CD14-positive monocyte (primary cell): ENCODE data around the gene TRIM3. TPM values are rescaled to one million over a fixed set of nuclear protein-coding genes. Genes with fewer than 3 reads are reported as not detected.

Source experiments
- DNase-seq, 3 donors: peaks; one replicate each; pipeline ENCODE4 v3.0.0-alpha.2; 2011 to 2022
- H2AFZ ChIP-seq: 2 replicates; pipeline ENCODE4 v1.6.0; 2012; ENCODE audit warnings: mild to moderate bottlenecking, low read depth, low read length, inconsistent platforms; ENCODE audit not compliant: insufficient read depth, poor library complexity, severe bottlenecking
- H3K27ac ChIP-seq, 2 donors: 1 replicate in 1 of 2; 2 replicates in 1 of 2; pipeline ENCODE4 v1.5.1; 2012 to 2013; ENCODE audit warnings: low read length in 2 of 2, control low read depth in 1 of 2, inconsistent platforms in 1 of 2, low read depth in 1 of 2, mild to moderate bottlenecking in 1 of 2
- H3K27me3 ChIP-seq, 2 donors: one replicate each; pipeline versions ENCODE4 v1.6.0 to v1.6.1; 2011 to 2013; ENCODE audit warnings: low read length in 2 of 2; ENCODE audit not compliant: control insufficient read depth in 2 of 2, insufficient read depth in 2 of 2
- H3K36me3 ChIP-seq, 2 donors: replicated peaks in 1 of 2; 1 replicate in 1 of 2; 2 replicates in 1 of 2; pipeline versions ENCODE4 v1.5.1 to v1.6.1; 2012 to 2013; ENCODE audit warnings: low read length in 2 of 2, control low read depth in 1 of 2, inconsistent platforms in 1 of 2, mild to moderate bottlenecking in 1 of 2; ENCODE audit not compliant: insufficient read depth in 2 of 2, control insufficient read depth in 1 of 2
- H3K4me1 ChIP-seq, 2 donors: 1 replicate in 1 of 2; 2 replicates in 1 of 2; pipeline versions ENCODE4 v1.5.1 to v1.6.1; 2012 to 2013; ENCODE audit warnings: low read length in 2 of 2, control low read depth in 1 of 2, inconsistent platforms in 1 of 2, mild to moderate bottlenecking in 1 of 2, moderate library complexity in 1 of 2; ENCODE audit not compliant: insufficient read depth in 2 of 2, control insufficient read depth in 1 of 2
- H3K4me2 ChIP-seq: replicated peaks from 2 replicates; pipeline ENCODE3; 2012; ENCODE audit warnings: low read length, moderate library complexity, mild to moderate bottlenecking; ENCODE audit not compliant: poor library complexity, severe bottlenecking; ENCODE audit errors: extremely low read depth
- H3K4me3 ChIP-seq, 3 experiments: fragments of 200-600 bp in 1 of 3; sonication (generic) in 1 of 3; replicated peaks in 1 of 3; 1 replicate in 2 of 3; 2 replicates in 1 of 3; pipeline ENCODE4 v1.5.1; 2011 to 2013; ENCODE audit warnings: low read length in 3 of 3, mild to moderate bottlenecking in 3 of 3, control low read depth in 2 of 3, low read depth in 2 of 3, inconsistent platforms in 1 of 3, moderate library complexity in 1 of 3
- H3K79me2 ChIP-seq: 2 replicates; pipeline ENCODE4 v1.6.0; 2012; ENCODE audit warnings: mild to moderate bottlenecking, control low read depth, inconsistent platforms, low read length, moderate library complexity; ENCODE audit not compliant: insufficient read depth
- H3K9ac ChIP-seq: 2 replicates; pipeline ENCODE4 v1.6.0; 2017; ENCODE audit warnings: low read length, mild to moderate bottlenecking; ENCODE audit not compliant: insufficient read depth, poor library complexity, severe bottlenecking
- H3K9me3 ChIP-seq, 2 donors: replicated peaks in 1 of 2; 1 replicate in 1 of 2; 2 replicates in 1 of 2; pipeline versions ENCODE4 v1.5.1 to v1.6.1; 2012 to 2013; ENCODE audit warnings: low read length in 2 of 2, control low read depth in 1 of 2; ENCODE audit not compliant: control insufficient read depth in 1 of 2, insufficient read depth in 1 of 2
- H4K20me1 ChIP-seq: 2 replicates; pipeline ENCODE4 v1.6.0; 2012; ENCODE audit warnings: mild to moderate bottlenecking, low read length, control low read depth, moderate library complexity; ENCODE audit not compliant: insufficient read depth
- H3K27ac Mint-ChIP-seq, 7 donors: one replicate each; pipeline ENCODE4 v1.8.0; 2020; ENCODE audit warnings: mild to moderate bottlenecking in 7 of 7, mixed read lengths in 7 of 7, moderate library complexity in 6 of 7, inconsistent platforms in 2 of 7
- H3K27me3 Mint-ChIP-seq, 3 donors: one replicate each; pipeline ENCODE4 v1.8.0; 2021 to 2022; ENCODE audit warnings: low read depth in 3 of 3, mild to moderate bottlenecking in 3 of 3, mixed read lengths in 3 of 3, moderate library complexity in 3 of 3, inconsistent platforms in 1 of 3
- H3K36me3 Mint-ChIP-seq, 2 donors: one replicate each; pipeline ENCODE4 v1.8.0; 2020; ENCODE audit warnings: mixed read lengths in 2 of 2, inconsistent platforms in 1 of 2, mild to moderate bottlenecking in 1 of 2
- H3K4me1 Mint-ChIP-seq: one replicate; pipeline ENCODE4 v1.8.0; 2020; ENCODE audit warnings: mild to moderate bottlenecking, mixed read lengths
- H3K4me3 Mint-ChIP-seq, 2 donors: one replicate each; pipeline ENCODE4 v1.8.0; 2020; ENCODE audit warnings: mild to moderate bottlenecking in 2 of 2, mixed read lengths in 2 of 2, moderate library complexity in 1 of 2
- H3K9me3 Mint-ChIP-seq, 7 donors: one replicate each; pipeline ENCODE4 v1.8.0; 2020 to 2022; ENCODE audit warnings: mixed read lengths in 7 of 7, mild to moderate bottlenecking in 6 of 7, moderate library complexity in 6 of 7, inconsistent platforms in 2 of 7
- WGBS: methylation state at CpG from one replicate; pipeline ENCODE4 v1.1.5; 2013; ENCODE audit warnings: missing lambda C conversion rate; ENCODE audit not compliant: insufficient coverage; 5-methylcytosine and 5-hydroxymethylcytosine counted together
- intact Hi-C, 2 donors: fragments of 100-400 bp; cut with micrococcal nuclease; formaldehyde crosslinking; loops; one replicate each; pipeline versions ENCODE4 v1.15.0 to v1.15.1; 2023
- polyA plus RNA-seq, 3 donors: library from polyadenylated mRNA; depleted of rRNA in 1 of 3; unstranded in 2 of 3; stranded (reverse) in 1 of 3; fragments of 300-500 nt in 2 of 3; fragments of >200 nt in 1 of 3; fragmentation: Illumina TruSeq in 2 of 3; gene quantifications; 1 replicate in 2 of 3; 2 replicates in 1 of 3; pipeline ENCODE4 v1.2.3, GENCODE V29; 2012 to 2021
- TF ChIP-seq, protein P1 (sequence below): fragments of 200-600 bp; IDR thresholded peaks from one replicate; pipeline ENCODE4 v1.8.0; 2022; ENCODE audit warnings: antibody characterized with exemption, mild to moderate bottlenecking

TRIM3 gene
- polyA plus RNA-seq, 3 donors: 1.7 to 36.2 (median 3.3) TPM

DNA sequence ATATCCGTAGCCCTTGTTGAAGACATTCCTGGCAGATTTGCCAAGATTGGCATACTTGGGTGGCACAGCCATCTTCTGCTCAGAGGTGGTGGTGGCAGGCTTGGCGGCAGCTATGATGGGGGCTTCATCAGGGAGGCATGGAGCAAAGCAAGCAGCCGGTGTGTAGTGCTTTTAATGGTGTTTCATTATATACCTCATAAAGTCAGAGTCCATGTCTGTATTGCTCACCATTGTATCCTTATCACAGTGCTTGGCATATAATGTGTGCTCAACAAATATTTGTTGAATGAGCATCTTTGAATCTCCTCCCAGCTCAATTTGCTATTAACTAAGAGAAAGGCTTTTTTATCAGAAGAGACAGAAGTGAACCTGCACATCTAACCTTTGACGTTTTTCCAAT is 15.6 kb upstream of the TRIM3 start:
- Mint-ChIP-seq H3K9me3 (no peaks in the 10 kb centered on the region), H3K4me3 (no peak overlapping the region), H3K4me1 (no peaks in the 10 kb centered on the region), H3K27me3 (no peaks in the 10 kb centered on the region), H3K36me3 (peaks cover 42 to 47% of the 10 kb centered on the region in 2 donors), H3K27ac (peak overlapping the region in 1 of 7 donors; percentile 27)
- no peak overlapping the region for H3K27ac ChIP-seq
- H3K27me3 ChIP-seq: no peaks in the 10 kb centered on the region
- intact Hi-C loops: loop anchor here in 1 of 2 donors (10.0 kb wide), 1 partner anchor 115 kb away; the partner anchor contains the start of genes ILK and RRP8
- 80% methylated on average over 2 of the region's 4 CpGs for WGBS
- H3K4me3 ChIP-seq: no peak overlapping the region
- H2AFZ ChIP-seq: no peak overlapping the region
- no peaks in the 10 kb centered on the region for H3K9me3 ChIP-seq
- H3K4me1 ChIP-seq: no peaks in the 10 kb centered on the region
- H3K36me3 ChIP-seq: peaks cover 43 to 91% of the 10 kb centered on the region in 2 donors
- no peaks in the 10 kb centered on the region for H3K79me2 ChIP-seq
- no peak overlapping the region for H3K4me2 ChIP-seq
- no peak for DNase-seq
- H3K9ac ChIP-seq: no peak overlapping the region
- no peaks in the 10 kb centered on the region for H4K20me1 ChIP-seq
- TF ChIP-seq, protein P1, sequence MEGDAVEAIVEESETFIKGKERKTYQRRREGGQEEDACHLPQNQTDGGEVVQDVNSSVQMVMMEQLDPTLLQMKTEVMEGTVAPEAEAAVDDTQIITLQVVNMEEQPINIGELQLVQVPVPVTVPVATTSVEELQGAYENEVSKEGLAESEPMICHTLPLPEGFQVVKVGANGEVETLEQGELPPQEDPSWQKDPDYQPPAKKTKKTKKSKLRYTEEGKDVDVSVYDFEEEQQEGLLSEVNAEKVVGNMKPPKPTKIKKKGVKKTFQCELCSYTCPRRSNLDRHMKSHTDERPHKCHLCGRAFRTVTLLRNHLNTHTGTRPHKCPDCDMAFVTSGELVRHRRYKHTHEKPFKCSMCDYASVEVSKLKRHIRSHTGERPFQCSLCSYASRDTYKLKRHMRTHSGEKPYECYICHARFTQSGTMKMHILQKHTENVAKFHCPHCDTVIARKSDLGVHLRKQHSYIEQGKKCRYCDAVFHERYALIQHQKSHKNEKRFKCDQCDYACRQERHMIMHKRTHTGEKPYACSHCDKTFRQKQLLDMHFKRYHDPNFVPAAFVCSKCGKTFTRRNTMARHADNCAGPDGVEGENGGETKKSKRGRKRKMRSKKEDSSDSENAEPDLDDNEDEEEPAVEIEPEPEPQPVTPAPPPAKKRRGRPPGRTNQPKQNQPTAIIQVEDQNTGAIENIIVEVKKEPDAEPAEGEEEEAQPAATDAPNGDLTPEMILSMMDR: no peak

DNA sequence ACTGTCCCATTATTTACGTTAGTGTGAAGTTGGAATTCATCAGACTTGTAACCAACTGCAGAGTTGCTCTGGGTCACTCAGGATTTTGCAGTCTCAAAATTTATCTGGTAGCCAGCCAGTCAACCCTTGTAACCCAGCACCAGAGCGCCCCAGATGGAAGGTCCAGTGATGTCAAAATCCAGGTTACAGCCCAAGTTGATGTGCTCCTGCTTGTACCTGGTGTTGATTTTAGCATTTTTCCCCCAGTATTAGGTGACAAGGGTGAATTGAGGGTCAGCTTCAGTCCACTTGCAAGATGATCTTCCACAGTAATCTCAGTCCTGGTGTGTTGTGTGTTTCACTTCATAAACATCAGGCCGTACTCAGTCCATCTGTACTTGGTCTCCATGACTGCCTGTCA is 15.1 kb upstream of the TRIM3 start:
- peaks cover 40 to 93% of the 10 kb centered on the region in 2 donors for H3K36me3 ChIP-seq
- TF ChIP-seq, protein P1: no peak
- Mint-ChIP-seq H3K27me3 (no peaks in the 10 kb centered on the region), H3K4me3 (no peak overlapping the region), H3K4me1 (no peaks in the 10 kb centered on the region), H3K36me3 (peaks cover 38 to 44% of the 10 kb centered on the region in 2 donors), H3K9me3 (no peaks in the 10 kb centered on the region), H3K27ac (no peak overlapping the region)
- no peak overlapping the region for H3K9ac ChIP-seq
- H3K27ac ChIP-seq: no peak overlapping the region
- no peaks in the 10 kb centered on the region for H3K4me1 ChIP-seq
- WGBS: 100% methylated on average over 2 of the region's 3 CpGs
- peaks cover under 1% of the 10 kb centered on the region for H3K79me2 ChIP-seq
- H4K20me1 ChIP-seq: no peaks in the 10 kb centered on the region
- intact Hi-C loops: loop anchor here in 1 of 2 donors (10.0 kb wide), 1 partner anchor 116 kb away; the partner anchor contains the start of genes ILK and RRP8
- H3K4me3 ChIP-seq: no peak overlapping the region
- H3K4me2 ChIP-seq: no peak overlapping the region
- no peak overlapping the region for H2AFZ ChIP-seq
- no peaks in the 10 kb centered on the region for H3K9me3 ChIP-seq
- no peak for DNase-seq
- no peaks in the 10 kb centered on the region for H3K27me3 ChIP-seq
